UCSD-AML1 (cell line): ENCODE measurements around the gene KCNJ1.

ENCODE experiments used
- DNase-seq: peaks from one replicate; lab custom pipeline; 2025; ENCODE audit not compliant: unreplicated experiment; lab: John Stamatoyannopoulos, UW

The KCNJ1 gene

GRCh38 chr11:128901653-128902514 is 34.8 kb upstream of the KCNJ1 start:
- no peak for DNase-seq

GRCh38 chr11:128900468-128900867 is 33.4 kb upstream of the KCNJ1 start:
- DNase-seq: no peak

GRCh38 chr11:128898580-128899344 is 31.7 kb upstream of the KCNJ1 start:
- DNase-seq: no peak

GRCh38 chr11:128897826-128898225 is 30.7 kb upstream of the KCNJ1 start:
- no peak for DNase-seq

GRCh38 chr11:128896356-128896755 is 29.3 kb upstream of the KCNJ1 start:
- DNase-seq: no peak

GRCh38 chr11:128895526-128895925 is 28.4 kb upstream of the KCNJ1 start:
- DNase-seq: no peak

GRCh38 chr11:128894685-128895084 is 27.6 kb upstream of the KCNJ1 start:
- no peak for DNase-seq

- DNase-seq: no peak
Measured at GRCh38 chr11:128894286-128894681, 27.2 kb upstream of the KCNJ1 start.

- no peak for DNase-seq
Measured at GRCh38 chr11:128893578-128894285, 26.6 kb upstream of the KCNJ1 start.

GRCh38 chr11:128892866-128893565 is 25.9 kb upstream of the KCNJ1 start:
- DNase-seq: no peak

- no peak for DNase-seq
Measured at GRCh38 chr11:128891913-128892398, 24.9 kb upstream of the KCNJ1 start.

- no peak for DNase-seq
Measured at GRCh38 chr11:128890543-128891368, 23.7 kb upstream of the KCNJ1 start, which contains the start of gene KCNJ5. KCNJ5 (plus strand) TSS chr11:128891356; CDS start chr11:128911274, 19,918 bp downstream.

- no peak for DNase-seq
Measured at GRCh38 chr11:128890216-128890542, 23.1 kb upstream of the KCNJ1 start.

- no peak for DNase-seq
Measured at GRCh38 chr11:128889657-128890213, 22.6 kb upstream of the KCNJ1 start.

- no peak for DNase-seq
Measured at GRCh38 chr11:128888034-128888985, 21.2 kb upstream of the KCNJ1 start.

- DNase-seq: peak; percentile 69
Measured at GRCh38 chr11:128886406-128887124, 19.5 kb upstream of the KCNJ1 start.

- peak; percentile 40 for DNase-seq
Measured at GRCh38 chr11:128884703-128885338, 17.7 kb upstream of the KCNJ1 start.
